NCI-H774 (cell line): ENCODE measurements around the gene C20orf96.
"Not testable (repeated sequence)": the region's sequence is repeated elsewhere in the genome, so short reads cannot be mapped to it uniquely, and the experiment has no call there.

Experiments
- DNase-seq: peaks from one replicate; lab custom pipeline; 2025; lab: John Stamatoyannopoulos, UW

The C20orf96 gene

DNA sequence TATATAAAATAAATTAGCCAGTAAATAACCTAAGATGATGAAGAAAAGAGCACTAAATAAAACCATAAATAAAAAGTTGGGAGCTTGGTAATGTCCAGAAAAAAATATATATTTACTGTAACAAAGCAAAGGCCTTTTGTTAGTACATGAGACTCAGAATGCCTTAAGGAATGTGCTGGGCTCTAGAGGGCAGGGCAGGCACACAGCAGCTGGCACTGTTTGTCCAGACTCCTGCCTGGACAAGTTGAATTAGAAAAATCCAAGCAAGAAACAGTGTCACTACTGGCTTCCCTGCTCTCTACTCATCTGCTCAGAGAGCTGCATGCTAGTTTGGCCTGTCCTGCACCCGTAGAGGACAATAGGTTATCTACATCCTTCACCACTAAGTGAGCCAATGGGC, 54.7 kb downstream of the C20orf96 start:
- no peak for DNase-seq

- no peak for DNase-seq
Observed at GRCh38 chr20:227439-228105, 63.0 kb downstream of the C20orf96 start.

- DNase-seq, result no peak
Observed at GRCh38 chr20:226958-227357, 63.6 kb downstream of the C20orf96 start, which contains the start of gene DEFB129. TSS of gene DEFB129 (plus strand) at chr20:227258. CDS start at chr20:227289, 31 bp downstream.

DNA sequence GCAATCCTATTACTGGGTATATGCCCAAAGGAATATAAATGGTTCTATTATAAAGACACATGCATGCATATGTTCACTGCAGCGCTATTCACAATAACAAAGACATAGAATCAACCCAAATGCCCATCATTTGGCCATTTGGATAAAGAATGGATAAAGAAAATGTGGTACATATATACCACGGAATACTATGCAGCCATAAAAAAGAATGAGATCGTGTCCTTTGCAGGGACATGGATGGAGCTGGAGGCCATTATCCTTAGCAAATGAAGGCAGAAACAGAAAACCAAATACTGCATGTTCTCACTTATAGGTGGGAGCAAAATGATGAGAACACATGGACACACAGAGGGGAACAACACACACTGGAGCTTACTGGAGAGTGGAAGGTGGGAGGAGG, 64.7 kb downstream of the C20orf96 start:
- DNase-seq, result not testable (repeated sequence)

- no peak for DNase-seq
Observed at GRCh38 chr20:221258-221830, 69.2 kb downstream of the C20orf96 start.
